Midbrain (tissue), 1 donor: Measurements from ENCODE around the gene LRRC7.
"Not testable (repeated sequence)": the region's sequence is repeated elsewhere in the genome, so short reads cannot be mapped to it uniquely, and the experiment has no call there.

Experiments used
- DNase-seq: peaks from one replicate; lab custom pipeline; 2025; lab: John Stamatoyannopoulos, UW

Gene LRRC7

DNA sequence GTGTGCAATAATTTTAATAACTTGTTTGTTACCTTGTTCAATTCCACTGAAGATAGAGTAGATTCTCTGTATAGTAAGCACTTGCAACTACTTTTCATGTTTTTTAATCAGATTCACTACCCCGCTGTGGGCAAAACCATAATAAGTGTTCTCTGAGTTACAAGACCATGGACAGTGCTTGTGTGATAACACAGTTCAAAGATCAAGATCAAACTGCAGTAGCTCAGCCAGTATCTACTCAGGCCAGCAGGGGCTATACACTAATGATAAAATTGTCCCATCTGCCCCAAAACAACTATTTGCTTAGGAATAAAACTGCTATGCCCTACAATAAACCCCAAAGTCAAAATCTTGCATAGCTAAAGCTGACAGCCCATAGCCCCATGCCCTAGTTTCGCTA is 129.6 kb downstream of the LRRC7 start:
- DNase-seq, result no peak

- no peak for DNase-seq
These were observed 133.0 kb downstream of the LRRC7 start for GRCh38 chr1:69700770-69701169.

DNA sequence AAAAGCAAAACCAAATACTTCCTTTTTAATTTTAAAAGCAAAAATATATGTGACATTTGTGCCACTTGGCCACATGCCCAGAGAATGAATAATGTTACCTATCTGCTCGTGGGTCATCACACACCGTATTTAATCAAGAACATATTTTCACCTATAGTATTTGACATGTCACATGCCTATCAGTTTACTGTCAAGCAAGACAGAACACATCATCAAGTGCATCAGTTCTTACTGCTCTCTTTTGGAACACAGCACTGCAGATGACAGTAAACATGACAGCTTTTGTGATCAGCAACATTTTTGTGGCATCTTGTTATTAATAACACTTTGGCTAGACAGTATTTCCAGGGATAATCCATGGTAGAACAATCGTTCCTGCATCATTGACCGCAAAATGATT is 134.4 kb downstream of the LRRC7 start:
- no peak for DNase-seq

DNA sequence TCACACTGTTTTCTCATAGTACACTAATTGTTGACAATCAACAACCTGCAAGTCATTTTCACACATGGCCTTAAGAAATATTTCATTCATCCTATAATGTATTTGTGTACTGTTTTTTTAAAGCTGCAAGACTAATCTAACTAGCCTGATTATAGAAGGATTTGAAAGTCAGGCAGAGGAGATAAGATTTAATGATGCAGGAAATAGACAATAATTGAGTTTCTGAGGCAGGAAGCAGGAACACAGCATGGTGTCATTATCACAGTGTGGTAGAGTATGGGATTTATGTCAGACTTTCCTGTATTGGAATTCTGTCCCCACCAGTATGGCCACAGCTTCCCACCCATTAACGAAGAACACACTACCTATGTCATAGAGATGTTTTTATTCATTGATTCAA is 138.8 kb downstream of the LRRC7 start:
- DNase-seq, result no peak

DNA sequence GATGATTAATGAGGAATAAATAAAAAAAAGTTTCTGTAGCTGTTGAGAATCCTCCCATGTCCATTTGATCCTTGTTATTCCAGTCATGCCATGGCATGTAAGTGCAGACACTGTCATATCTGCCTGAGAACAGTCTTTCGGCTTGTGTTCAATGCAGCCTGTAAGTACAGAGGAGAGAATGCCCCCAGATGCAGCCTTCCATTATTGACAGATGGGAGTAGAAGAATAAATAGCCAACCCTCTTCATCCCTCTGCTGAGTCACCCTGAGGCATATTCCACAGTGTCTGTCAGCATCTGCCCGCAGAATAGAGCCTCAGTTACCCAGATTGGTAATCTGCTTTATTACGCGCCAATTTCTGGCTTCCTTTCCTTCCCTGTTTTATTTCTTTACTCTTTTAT is 139.4 kb downstream of the LRRC7 start:
- peak; percentile 5 for DNase-seq

DNA sequence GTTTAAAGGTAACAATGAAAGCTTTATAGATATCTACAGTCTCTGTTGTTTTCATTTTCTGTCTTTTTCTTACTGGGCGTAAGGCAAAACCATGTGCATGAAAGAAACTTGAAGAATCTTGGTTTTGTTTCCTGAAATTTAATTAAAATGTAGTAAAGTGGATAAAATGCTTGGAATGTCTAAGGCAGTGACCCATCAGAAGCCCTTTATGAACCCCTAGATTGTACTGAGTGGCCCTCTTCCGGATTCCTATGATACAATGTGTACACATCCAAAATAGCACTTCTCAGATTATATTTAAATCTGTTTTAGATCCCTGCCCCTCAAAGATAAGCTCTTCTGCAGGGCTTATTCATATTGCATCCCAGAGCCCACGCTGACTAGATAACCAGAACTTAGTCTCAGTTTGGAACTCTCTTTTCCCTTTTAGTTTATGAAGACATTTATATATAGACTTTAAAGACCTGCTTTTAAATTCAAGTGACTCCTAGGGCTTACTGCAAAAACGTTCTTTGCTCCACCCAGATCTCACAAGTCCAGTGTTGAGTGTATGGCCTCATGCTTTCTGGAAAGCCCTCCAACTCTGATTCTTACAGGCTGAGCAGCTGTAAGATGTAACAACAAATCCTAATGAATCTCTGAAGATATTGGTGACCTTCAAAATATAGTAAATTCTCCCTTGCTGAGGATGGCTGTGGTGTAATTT is 142.9 kb downstream of the LRRC7 start:
- DNase-seq, result no peak

DNA sequence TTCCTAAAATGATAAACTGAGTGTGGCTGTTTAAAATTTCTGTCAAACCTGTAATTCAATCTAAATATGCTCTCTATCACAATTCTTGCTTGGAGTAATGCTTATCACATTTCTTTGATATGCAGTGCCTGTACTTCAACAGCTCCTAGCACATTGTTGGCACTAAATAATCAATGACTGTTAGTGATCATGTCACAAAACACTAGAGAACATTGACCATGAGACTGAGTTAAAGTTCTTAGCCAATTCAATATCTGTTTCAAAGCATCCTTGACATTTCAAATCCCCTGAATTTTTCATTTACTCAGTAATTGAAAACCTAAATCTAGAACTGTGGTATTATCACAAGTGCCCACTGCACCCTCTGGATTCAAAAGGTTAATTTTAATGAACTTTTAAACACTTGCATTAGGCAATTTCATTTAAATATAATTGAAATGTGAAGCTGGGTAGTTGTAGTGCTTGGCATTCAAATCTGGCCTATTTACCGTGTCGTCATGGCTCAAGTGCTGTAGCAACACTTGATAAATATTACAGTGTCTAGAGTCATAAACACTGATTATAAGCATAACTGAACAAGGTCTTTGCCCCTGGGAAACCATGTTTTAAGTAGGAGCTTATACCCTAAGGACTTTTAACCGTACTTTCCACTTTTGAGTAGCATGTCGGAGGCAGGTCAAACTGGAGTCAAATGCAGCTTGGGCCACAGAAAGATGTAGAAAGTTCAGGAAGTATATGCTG is 143.6 kb downstream of the LRRC7 start:
- no peak for DNase-seq

DNA sequence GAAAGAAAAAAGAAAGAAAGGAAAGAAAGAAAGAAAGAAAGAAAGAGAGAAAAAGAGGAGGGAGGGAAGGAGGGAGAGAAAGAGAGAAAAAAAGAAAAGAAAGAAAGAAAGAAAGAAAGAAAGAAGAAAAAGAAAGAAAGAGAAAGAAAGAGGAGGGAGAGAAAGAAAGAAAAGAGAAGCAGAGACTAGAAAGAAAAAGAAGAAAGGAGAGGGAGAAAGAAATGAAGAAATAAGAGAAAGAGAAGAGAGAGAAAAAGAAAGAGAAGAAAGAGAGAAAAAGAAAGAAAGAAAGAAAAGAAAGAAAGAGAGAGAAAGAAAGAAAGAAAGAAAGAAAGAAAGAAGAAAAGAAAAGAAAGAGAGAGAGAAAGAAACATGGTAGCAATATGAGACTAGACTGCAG is 150.1 kb downstream of the LRRC7 start:
- not testable (repeated sequence) for DNase-seq

GRCh38 chr1:69728206-69728605 is 160.5 kb downstream of the LRRC7 start:
- DNase-seq, result no peak

- no peak for DNase-seq
These were observed 165.3 kb downstream of the LRRC7 start for GRCh38 chr1:69733061-69733460.

- DNase-seq, result peak; percentile 48
These were observed 169.9 kb downstream of the LRRC7 start for GRCh38 chr1:69737527-69738185.

- DNase-seq, result no peak
These were observed 170.9 kb downstream of the LRRC7 start for GRCh38 chr1:69738458-69739250.

DNA sequence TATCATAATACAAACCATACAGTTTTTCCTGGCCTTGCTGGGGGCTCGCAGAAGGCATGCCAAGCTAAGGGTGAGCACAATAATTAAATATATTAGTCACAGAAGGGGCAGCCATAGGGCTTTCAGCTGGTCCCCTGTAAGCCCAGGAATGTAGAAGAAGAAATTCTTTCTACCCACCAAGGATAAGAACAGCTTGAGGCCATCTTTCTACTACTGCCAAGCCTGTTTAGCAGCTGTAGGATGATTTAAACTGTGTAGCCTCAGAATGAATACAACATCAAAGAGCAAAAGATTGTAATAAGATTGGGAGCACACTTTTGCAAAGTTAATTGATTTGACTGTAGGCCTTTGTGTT is 171.5 kb downstream of the LRRC7 start:
- no peak for DNase-seq

DNA sequence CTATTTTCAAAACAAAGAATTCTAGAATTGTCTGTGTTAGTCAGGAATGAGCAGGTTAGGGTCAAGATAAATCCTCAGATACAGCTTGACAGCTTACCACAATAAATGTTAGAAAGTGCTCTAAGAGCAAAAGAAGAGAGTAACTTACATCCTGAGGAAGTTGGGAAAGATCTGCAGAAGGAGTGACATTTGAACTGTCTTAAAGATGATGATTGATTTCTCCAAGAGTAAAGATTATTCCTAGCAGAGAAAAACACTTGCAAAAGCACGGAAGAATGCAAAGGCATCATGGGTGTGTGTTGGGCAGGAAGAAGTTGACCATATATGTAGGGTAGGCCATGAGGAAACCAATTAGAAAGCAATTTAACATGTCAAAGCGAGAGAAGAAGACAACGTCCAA is 175.4 kb downstream of the LRRC7 start:
- DNase-seq, result no peak

GRCh38 chr1:69744381-69744780 is 176.7 kb downstream of the LRRC7 start:
- no peak for DNase-seq

DNA sequence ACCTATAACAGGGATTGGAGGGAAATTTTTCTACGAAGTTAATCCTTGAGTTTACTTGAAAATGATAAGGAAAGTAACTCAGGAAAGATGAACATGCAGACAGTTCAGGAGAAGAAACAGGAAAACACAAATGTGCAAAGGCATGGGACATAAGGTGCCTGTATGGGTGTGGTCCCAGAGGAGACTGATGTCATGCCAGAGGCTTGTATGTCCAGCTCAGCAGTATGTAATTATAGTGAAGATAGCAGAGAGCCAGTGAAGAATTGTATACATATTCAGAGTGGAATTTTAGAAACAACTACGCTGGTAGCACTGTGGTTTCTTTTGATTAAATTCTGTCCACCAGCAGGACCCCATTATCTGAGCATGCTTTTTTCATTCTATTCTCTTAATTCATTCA is 179.5 kb downstream of the LRRC7 start:
- DNase-seq, result no peak

- no peak for DNase-seq
These were observed 182.9 kb downstream of the LRRC7 start for GRCh38 chr1:69750638-69751037.

DNA sequence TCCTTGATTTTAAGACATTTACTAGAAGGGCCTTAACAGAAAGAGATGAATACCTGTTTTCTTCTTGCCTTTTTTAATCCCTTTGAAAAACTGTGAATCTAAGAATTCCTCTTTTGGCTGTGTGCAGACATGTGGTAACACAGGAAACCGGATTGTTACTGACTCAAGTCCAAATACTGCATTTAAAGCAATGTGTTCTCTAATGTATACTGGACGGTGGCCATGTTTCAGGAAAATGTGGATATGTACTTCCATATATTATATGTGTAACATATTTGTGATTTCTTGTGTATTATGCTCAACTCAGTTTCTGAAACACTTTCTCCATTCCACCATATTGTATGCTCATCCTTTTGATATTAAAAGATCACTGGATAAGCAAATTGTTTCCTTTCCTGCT is 185.1 kb downstream of the LRRC7 start:
- DNase-seq, result no peak

- no peak for DNase-seq
These were observed 186.8 kb downstream of the LRRC7 start for GRCh38 chr1:69754521-69754920.

DNA sequence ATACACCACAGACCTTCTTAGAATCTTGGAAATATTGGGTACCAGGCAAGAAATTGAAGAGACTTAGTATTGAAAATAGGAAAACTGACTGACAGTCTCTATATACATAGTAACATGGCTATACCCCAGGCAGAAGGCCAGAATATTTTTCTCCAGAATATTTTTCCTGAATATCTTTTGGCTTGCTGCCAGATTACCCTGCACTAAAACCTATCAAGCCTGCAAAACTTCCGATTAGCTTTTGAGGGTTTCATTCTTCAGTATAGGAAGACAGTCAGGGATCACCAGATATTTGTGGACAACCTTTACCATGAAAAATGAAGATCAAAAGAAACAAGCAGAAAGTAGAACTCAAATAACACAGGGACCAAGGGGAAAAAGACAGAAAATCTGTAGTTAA is 187.9 kb downstream of the LRRC7 start:
- no peak for DNase-seq

DNA sequence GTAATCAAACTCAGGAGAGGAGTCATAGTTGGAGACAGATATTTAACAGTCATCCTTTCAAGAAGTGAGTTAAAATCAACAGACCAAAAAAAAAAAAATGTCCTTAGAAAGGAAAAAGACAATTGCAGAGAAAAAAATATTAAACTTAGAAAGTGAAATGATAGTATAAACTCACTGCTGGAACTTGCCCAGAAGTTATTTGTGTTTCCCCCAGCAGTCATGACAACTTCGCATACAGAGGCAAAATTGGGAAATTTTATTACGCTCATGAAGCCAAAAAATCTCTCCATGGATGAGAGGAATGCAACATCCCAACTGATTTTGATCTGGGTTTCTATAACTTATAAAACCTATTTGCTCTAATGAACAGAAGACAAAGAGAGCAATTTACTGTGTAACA is 198.2 kb downstream of the LRRC7 start:
- DNase-seq, result no peak

- no peak for DNase-seq
These were observed 198.9 kb downstream of the LRRC7 start for GRCh38 chr1:69766431-69767180.
